ENCODE data around the gene TINAGL1. TPM values are rescaled to one million over a fixed set of nuclear protein-coding genes. Genes with fewer than 3 reads are reported as not detected.

TINAGL1 gene
- total and polyA plus RNA-seq, 10 donors: 18.5 to 393 (median 229) TPM

GRCh38 chr1:31615939-31616338 is 39.6 kb downstream of the TINAGL1 start:
- peaks cover 0 to 37% (median 20%) of the 10 kb centered on the region in 7 donors for H3K27me3 ChIP-seq (replicated peaks in 1 of 7)
- no peak for TF ChIP-seq POLR2AphosphoS5 (IDR thresholded peaks at IDR 0.05)
- no peak for TF ChIP-seq CTCF (IDR thresholded peaks at IDR 0.05 in 8 of 11, conservative IDR thresholded peaks at IDR 0.05 in 3 of 11)
- no peak for TF ChIP-seq POLR2A (IDR thresholded peaks at IDR 0.05)
- DNase-seq: no peak
- H3K4me1 ChIP-seq: peaks cover 5 to 25% (median 16%) of the 10 kb centered on the region in 6 donors
- no peak overlapping the region for H3K27ac ChIP-seq
- WGBS, 5 donors: 45 to 87% (median 65%) methylated on average over 2 of the region's 2 CpGs
- intact Hi-C loops (cut with DNase I; ENCODE audit: low total_unique reads): no loop called here
- no peaks in the 10 kb centered on the region for H3K36me3 ChIP-seq
- H3K9me3 ChIP-seq: no peaks in the 10 kb centered on the region
- no peak overlapping the region for H3K4me3 ChIP-seq

DNA sequence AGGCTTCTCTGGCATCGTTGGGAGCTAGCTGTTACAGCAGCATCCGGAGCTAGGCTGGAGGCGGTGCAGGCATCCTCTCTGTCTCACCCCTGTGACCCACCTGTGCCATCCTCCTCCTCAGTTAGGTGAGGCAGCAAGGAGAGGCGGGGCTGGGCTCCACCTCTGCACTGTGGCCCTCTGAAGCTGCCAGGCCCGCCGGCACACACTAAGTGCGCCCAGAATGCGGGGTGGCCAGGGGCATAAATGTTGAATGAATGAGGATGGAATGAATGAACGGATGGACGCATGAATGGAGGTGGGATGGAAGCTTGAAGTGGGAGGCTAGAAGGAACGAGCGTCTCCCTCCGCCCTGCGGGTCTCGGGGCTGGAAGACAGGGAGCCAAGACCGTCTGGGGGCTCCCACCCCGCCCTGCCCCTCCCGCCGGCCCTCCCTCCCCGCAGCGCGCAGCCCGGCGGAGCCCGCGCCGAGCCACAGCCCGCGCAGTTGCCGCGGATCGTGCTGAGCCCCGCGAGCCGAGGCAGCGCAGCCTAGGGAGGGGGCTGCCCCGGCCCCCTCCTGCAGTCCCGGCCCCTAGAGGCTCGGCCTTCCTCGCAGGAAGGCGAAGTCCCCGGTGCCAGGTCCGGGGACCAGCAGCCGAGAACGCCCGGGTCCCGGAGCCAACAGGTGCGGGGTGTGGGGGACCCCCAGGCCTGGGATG is 41.1 kb downstream of the TINAGL1 start, which contains the start of gene HCRTR1:
TSS of gene HCRTR1 (plus strand) at position 472 of the 698 bp plus-strand sequence. CDS start 1,504 bp downstream, outside the sequence.
- Histone ChIP-seq H3K4me1 (peaks cover 5 to 25% (median 16%) of the 10 kb centered on the region in 6 donors), H3K36me3 (no peaks in the 10 kb centered on the region), H3K27me3 (replicated peaks in 1 of 7) (peaks cover 0 to 37% (median 20%) of the 10 kb centered on the region in 7 donors), H3K4me3 (peak within 1 kb of the TSS; percentile 12 to 69 (median 46)), H3K27ac (no peak within 1 kb of the TSS), H3K9me3 (no peaks in the 10 kb centered on the region)
- no peak for DNase-seq
- 9 to 20% (median 18%) methylated on average over 26 to 48 of the region's 48 CpGs for WGBS, 5 donors
- TF ChIP-seq POLR2A (IDR thresholded peaks at IDR 0.05) (no peak), CTCF (IDR thresholded peaks at IDR 0.05 in 8 of 11, conservative IDR thresholded peaks at IDR 0.05 in 3 of 11) (no peak), POLR2AphosphoS5 (IDR thresholded peaks at IDR 0.05) (no peak)
- intact Hi-C loops (cut with DNase I; ENCODE audit: low total_unique reads): no loop called here

DNA sequence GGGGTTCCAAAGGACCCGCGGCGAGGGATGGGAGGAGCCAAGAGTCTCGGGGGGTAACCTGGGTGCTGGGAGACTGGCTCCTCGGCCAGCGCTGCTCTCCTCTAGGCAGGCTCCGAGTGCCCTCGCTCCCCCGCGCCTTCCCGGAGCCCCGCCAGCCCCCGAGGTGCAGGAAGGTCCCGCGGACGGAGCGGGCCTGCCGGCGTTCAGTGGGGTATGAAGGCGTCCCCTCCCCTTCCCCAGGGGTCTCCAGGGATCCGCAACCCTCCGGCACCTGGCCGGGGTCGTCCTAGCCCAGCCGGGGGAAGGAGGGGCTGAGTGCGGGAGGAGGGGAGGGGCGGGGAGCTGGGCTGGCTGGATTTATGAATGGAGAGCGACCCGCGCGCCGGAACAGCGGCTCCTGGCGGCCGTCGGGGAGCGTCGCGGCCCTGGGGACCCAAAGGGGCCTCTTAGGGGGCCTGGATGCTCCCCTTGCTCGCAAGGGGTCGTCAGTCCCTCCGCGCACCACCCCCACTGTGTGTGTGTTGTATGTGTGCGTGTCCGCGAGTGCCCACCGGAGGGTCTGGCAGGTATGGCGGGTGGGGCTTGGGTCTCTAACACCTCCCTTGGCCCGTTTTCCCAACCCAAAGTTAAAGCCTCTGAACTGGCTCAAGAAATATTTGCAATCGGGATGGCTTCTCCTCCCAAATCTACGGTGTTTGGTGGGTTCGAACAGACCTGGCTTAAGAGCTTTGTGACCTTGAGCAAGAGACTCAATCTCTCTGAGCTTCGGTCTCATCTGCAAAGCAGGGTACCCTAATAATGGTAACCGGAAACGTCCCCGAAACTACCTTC is 41.8 kb downstream of the TINAGL1 start:
- Histone ChIP-seq H3K27ac (no peak overlapping the region), H3K36me3 (no peaks in the 10 kb centered on the region), H3K4me3 (peak overlapping the region; percentile 12 to 69 (median 46)), H3K4me1 (peaks cover 5 to 25% (median 16%) of the 10 kb centered on the region in 6 donors), H3K27me3 (replicated peaks in 1 of 7) (peaks cover 0 to 37% (median 20%) of the 10 kb centered on the region in 7 donors), H3K9me3 (no peaks in the 10 kb centered on the region)
- no peak for DNase-seq
- intact Hi-C loops (cut with DNase I; ENCODE audit: low total_unique reads): no loop called here
- WGBS, 5 donors: 12 to 25% (median 14%) methylated on average over 24 to 56 of the region's 56 CpGs
- TF ChIP-seq POLR2AphosphoS5 (IDR thresholded peaks at IDR 0.05): peak in 1 of 3 donors; percentile 58
- TF ChIP-seq CTCF (IDR thresholded peaks at IDR 0.05 in 8 of 11, conservative IDR thresholded peaks at IDR 0.05 in 3 of 11): peak in 10 of 11 experiments; percentile 32 to 90 (median 83)
- TF ChIP-seq POLR2A (IDR thresholded peaks at IDR 0.05): no peak

Data from spleen (tissue), 11 donors.